OCI-LY1 (cell line): ENCODE data around the gene CMTM7.

Experiments
- H2AFZ ChIP-seq: fragments of 200-600 bp; sonication (generic), shearing (Covaris generic); 2 replicates; pipeline ENCODE4 v1.6.0; 2014; ENCODE audit warnings: antibody characterized with exemption, mild to moderate bottlenecking, low read length
- H3F3A ChIP-seq: fragments of 200-600 bp; sonication (generic), shearing (Covaris generic); 2 replicates; pipeline ENCODE4 v1.6.0; 2014; ENCODE audit warnings: mild to moderate bottlenecking, antibody characterized with exemption, low read length, moderate library complexity; ENCODE audit not compliant: insufficient read depth
- H3K27ac ChIP-seq: fragments of 200-600 bp; sonication (generic); 2 replicates; pipeline ENCODE4 v1.5.1; 2014; ENCODE audit warnings: low read length, mixed run types, mild to moderate bottlenecking, low read depth; ENCODE audit not compliant: poor library complexity, severe bottlenecking
- H3K27me3 ChIP-seq: fragments of 200-600 bp; sonication (generic); 2 replicates; pipeline ENCODE4 v1.6.0; 2014; ENCODE audit warnings: antibody characterized with exemption, mild to moderate bottlenecking, low read length, moderate library complexity; ENCODE audit not compliant: insufficient read depth
- H3K36me3 ChIP-seq: fragments of 200-600 bp; sonication (generic); 2 replicates; pipeline ENCODE4 v1.6.1; 2014; ENCODE audit warnings: mild to moderate bottlenecking, antibody characterized with exemption, low read length, moderate library complexity, mixed read lengths; ENCODE audit not compliant: insufficient read depth
- H3K4me1 ChIP-seq: fragments of 200-600 bp; sonication (generic); 2 replicates; pipeline ENCODE4 v1.5.1; 2014; ENCODE audit warnings: mild to moderate bottlenecking, low read length, moderate library complexity; ENCODE audit not compliant: insufficient read depth, severe bottlenecking
- H3K4me2 ChIP-seq: fragments of 200-600 bp; sonication (generic), shearing (Covaris generic); 2 replicates; pipeline ENCODE4 v1.6.1; 2014; ENCODE audit warnings: low read length
- H3K4me3 ChIP-seq: fragments of 200-600 bp; sonication (generic); 2 replicates; pipeline ENCODE4 v1.5.1; 2014; ENCODE audit warnings: low read length, low read depth, mild to moderate bottlenecking, mixed read lengths; ENCODE audit not compliant: poor library complexity, severe bottlenecking
- H3K79me2 ChIP-seq: fragments of 200-600 bp; shearing (Covaris generic); 2 replicates; pipeline ENCODE4 v1.6.1; 2016; ENCODE audit warnings: mixed run types, low read length, mixed read lengths; ENCODE audit not compliant: insufficient read depth
- H3K9ac ChIP-seq: fragments of 200-600 bp; sonication (generic), shearing (Covaris generic); 2 replicates; pipeline ENCODE4 v1.6.1; 2014; ENCODE audit warnings: mild to moderate bottlenecking, low read length, mixed read lengths
- H3K9me2 ChIP-seq: fragments of 200-600 bp; sonication (generic), shearing (Covaris generic); 2 replicates; pipeline ENCODE4 v1.6.1; 2014; ENCODE audit warnings: low read depth, mild to moderate bottlenecking, low read length, mixed read lengths
- H3K9me3 ChIP-seq: fragments of 200-600 bp; shearing (Covaris generic); 2 replicates; pipeline ENCODE4 v1.6.1; 2014; ENCODE audit warnings: low read length, mixed read lengths
- H4K20me1 ChIP-seq: fragments of 200-600 bp; sonication (generic), shearing (Covaris generic); 2 replicates; pipeline ENCODE4 v1.6.0; 2016; ENCODE audit warnings: mild to moderate bottlenecking, low read length; ENCODE audit not compliant: insufficient read depth
- EZH2 ChIP-seq: fragments of 200-600 bp; sonication (generic), shearing (Covaris generic); IDR thresholded peaks from 2 replicates; pipeline ENCODE4 v1.8.0; 2017; ENCODE audit warnings: borderline replicate concordance, mixed run types, mild to moderate bottlenecking, antibody characterized with exemption, low read length, moderate library complexity, mixed read lengths
- TF ChIP-seq, protein P1 (sequence below): fragments of 200-600 bp; sonication (generic), shearing (Covaris generic); IDR thresholded peaks from 2 replicates; pipeline ENCODE4 v1.5.1; 2017; ENCODE audit warnings: mild to moderate bottlenecking, antibody characterized with exemption, low read length, moderate library complexity, mixed read lengths

The CMTM7 gene

DNA sequence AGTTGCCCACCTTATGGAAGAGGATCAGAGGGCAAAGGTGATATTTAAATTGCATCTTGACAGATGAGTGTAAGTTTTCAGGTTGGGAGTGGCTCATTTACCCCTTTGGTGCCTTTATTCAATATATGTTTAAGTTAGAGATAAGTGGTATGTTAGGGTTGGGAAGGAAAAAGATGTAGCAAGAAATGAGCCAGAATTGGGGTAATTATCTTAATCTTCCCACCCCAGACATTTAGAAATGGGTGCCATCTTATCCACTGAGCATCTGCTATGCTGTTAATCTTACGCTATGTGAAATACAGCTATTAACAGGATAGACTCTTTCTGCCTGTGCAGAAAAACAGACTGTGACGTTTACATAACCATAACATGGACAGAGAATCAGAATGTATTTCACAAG is 6.3 kb downstream of the CMTM7 start:
- peaks cover 87% of the 10 kb centered on the region for H3K4me1 ChIP-seq
- H3K9ac ChIP-seq: no peak overlapping the region
- H3K4me2 ChIP-seq: no peak overlapping the region
- no peaks in the 10 kb centered on the region for H4K20me1 ChIP-seq
- H2AFZ ChIP-seq: no peak overlapping the region
- H3K9me2 ChIP-seq: no peaks in the 10 kb centered on the region
- peak overlapping the region; percentile 41 for H3K27ac ChIP-seq
- H3K9me3 ChIP-seq: no peaks in the 10 kb centered on the region
- H3K36me3 ChIP-seq: peaks cover 4% of the 10 kb centered on the region; the same call in 1 of the 2 replicates
- H3K4me3 ChIP-seq: no peak overlapping the region
- H3K79me2 ChIP-seq: peaks cover 8% of the 10 kb centered on the region; the same call in 1 of the 2 replicates
- H3F3A ChIP-seq: peaks cover 26% of the 10 kb centered on the region
- H3K27me3 ChIP-seq: no peaks in the 10 kb centered on the region
- TF ChIP-seq, protein P1, sequence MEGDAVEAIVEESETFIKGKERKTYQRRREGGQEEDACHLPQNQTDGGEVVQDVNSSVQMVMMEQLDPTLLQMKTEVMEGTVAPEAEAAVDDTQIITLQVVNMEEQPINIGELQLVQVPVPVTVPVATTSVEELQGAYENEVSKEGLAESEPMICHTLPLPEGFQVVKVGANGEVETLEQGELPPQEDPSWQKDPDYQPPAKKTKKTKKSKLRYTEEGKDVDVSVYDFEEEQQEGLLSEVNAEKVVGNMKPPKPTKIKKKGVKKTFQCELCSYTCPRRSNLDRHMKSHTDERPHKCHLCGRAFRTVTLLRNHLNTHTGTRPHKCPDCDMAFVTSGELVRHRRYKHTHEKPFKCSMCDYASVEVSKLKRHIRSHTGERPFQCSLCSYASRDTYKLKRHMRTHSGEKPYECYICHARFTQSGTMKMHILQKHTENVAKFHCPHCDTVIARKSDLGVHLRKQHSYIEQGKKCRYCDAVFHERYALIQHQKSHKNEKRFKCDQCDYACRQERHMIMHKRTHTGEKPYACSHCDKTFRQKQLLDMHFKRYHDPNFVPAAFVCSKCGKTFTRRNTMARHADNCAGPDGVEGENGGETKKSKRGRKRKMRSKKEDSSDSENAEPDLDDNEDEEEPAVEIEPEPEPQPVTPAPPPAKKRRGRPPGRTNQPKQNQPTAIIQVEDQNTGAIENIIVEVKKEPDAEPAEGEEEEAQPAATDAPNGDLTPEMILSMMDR: no peak
- no peak for TF ChIP-seq EZH2

GRCh38 chr3:32398531-32398930 is 6.9 kb downstream of the CMTM7 start:
- Histone ChIP-seq H3K9ac (no peak overlapping the region), H3K9me2 (no peaks in the 10 kb centered on the region), H3K79me2 (peaks cover 5% of the 10 kb centered on the region; the same call in 1 of the 2 replicates), H3K27me3 (no peaks in the 10 kb centered on the region), H3K4me2 (no peak overlapping the region; the same call in 1 of the 2 replicates), H2AFZ (no peak overlapping the region), H3K4me1 (peaks cover 87% of the 10 kb centered on the region), H4K20me1 (no peaks in the 10 kb centered on the region), H3F3A (peaks cover 25% of the 10 kb centered on the region), H3K4me3 (no peak overlapping the region), H3K36me3 (peaks cover 4% of the 10 kb centered on the region; the same call in 1 of the 2 replicates), H3K9me3 (no peaks in the 10 kb centered on the region), H3K27ac (peak overlapping the region; percentile 30)
- no peak for TF ChIP-seq EZH2
- TF ChIP-seq, protein P1: no peak

GRCh38 chr3:32399030-32399620 is 7.5 kb downstream of the CMTM7 start:
- H3K9me2 ChIP-seq: no peaks in the 10 kb centered on the region
- H3K27me3 ChIP-seq: no peaks in the 10 kb centered on the region
- no peak overlapping the region for H3K9ac ChIP-seq
- H3K27ac ChIP-seq: peak overlapping the region; percentile 91
- H3K36me3 ChIP-seq: peaks cover 4% of the 10 kb centered on the region; the same call in 1 of the 2 replicates
- no peaks in the 10 kb centered on the region for H3K9me3 ChIP-seq
- no peak overlapping the region for H2AFZ ChIP-seq
- no peak overlapping the region; the same call in 1 of the 2 replicates for H3K4me2 ChIP-seq
- H3K4me3 ChIP-seq: no peak overlapping the region
- H3F3A ChIP-seq: peaks cover 19% of the 10 kb centered on the region
- peaks cover 81% of the 10 kb centered on the region for H3K4me1 ChIP-seq
- TF ChIP-seq, protein P1: peak; percentile 67
- no peak for TF ChIP-seq EZH2
- H4K20me1 ChIP-seq: no peaks in the 10 kb centered on the region
- peaks cover 3% of the 10 kb centered on the region; the same call in 1 of the 2 replicates for H3K79me2 ChIP-seq
